Cardiac septum (tissue), 1 donor: Measurements from ENCODE around the gene KCNJ12. TPM values are rescaled to one million over a fixed set of nuclear protein-coding genes. Genes with fewer than 3 reads are reported as not detected.
A peak's percentile ranks its signal among the peaks of the same experiment; 100 is the strongest.
"Not testable (repeated sequence)": the region's sequence is repeated elsewhere in the genome, so short reads cannot be mapped to it uniquely, and the experiment has no call there.

Source experiments
- DNase-seq: peaks from one replicate; pipeline ENCODE4 v3.0.0-alpha.2; 2020; ENCODE audit warnings: low spot score
- intact Hi-C: fragments of 100-400 bp; cut with DNase I; formaldehyde crosslinking; loops from one replicate; pipeline ENCODE4 v1.14.0; 2022
- total RNA-seq: library from RNA; stranded (reverse); fragmentation: NEBNext Ultra II Directional; extraction: Animal tissue kit (Norgen Biotek cat#: 25700); gene quantifications from one replicate; pipeline ENCODE4 v1.2.1, GENCODE V29; 2021
- donor health status: DM: no; HTN: no; CAD: no.

Gene KCNJ12
- total RNA-seq, 1 donor from 2014 or later, result 11.3 TPM

GRCh38 chr17:21454441-21454840 is 78.3 kb downstream of the KCNJ12 start:
- no peak for DNase-seq
- intact Hi-C loops, result loop anchor here (5.0 kb wide), 2 partner anchors 77 to 132 kb away; partner anchors contain the start of gene KCNJ12

- no peak for DNase-seq
- intact Hi-C loops, result loop anchor here (5.0 kb wide), 1 partner anchor 328 kb away; the partner anchor contains the start of gene DHRS7B
Observed at GRCh38 chr17:21455761-21456160, 79.6 kb downstream of the KCNJ12 start.

- intact Hi-C loops, result loop anchor here (5.0 kb wide), 1 partner anchor 329 kb away; the partner anchor contains the start of gene DHRS7B
Observed at GRCh38 chr17:21456449-21456848, 80.3 kb downstream of the KCNJ12 start.

GRCh38 chr17:21457051-21458026 is 81.2 kb downstream of the KCNJ12 start:
- peak; percentile 96 for DNase-seq
- intact Hi-C loops, result loop anchor here (1.0 to 5.0 kb wide), 2 partner anchors 55 to 330 kb away; partner anchors contain the start of gene DHRS7B

More at GRCh38 chr17:21456449-21456848, 80.3 kb downstream of the KCNJ12 start:
- not testable (repeated sequence) for DNase-seq

- intact Hi-C loops, result loop anchor here (5.0 kb wide), 1 partner anchor 331 kb away; the partner anchor contains the start of gene DHRS7B
- no peak for DNase-seq
Observed at GRCh38 chr17:21458054-21458453, 81.9 kb downstream of the KCNJ12 start.

GRCh38 chr17:21459536-21459935 is 83.4 kb downstream of the KCNJ12 start:
- no peak for DNase-seq
- intact Hi-C loops, result loop anchor here (5.0 kb wide), 1 partner anchor 332 kb away; the partner anchor contains the start of gene DHRS7B

- intact Hi-C loops, result no loop called here
- no peak for DNase-seq
Observed at GRCh38 chr17:21460358-21460757, 84.2 kb downstream of the KCNJ12 start.

- no peak for DNase-seq
- intact Hi-C loops, result no loop called here
Observed at GRCh38 chr17:21462237-21462636, 86.1 kb downstream of the KCNJ12 start.

- intact Hi-C loops, result no loop called here
- no peak for DNase-seq
Observed at GRCh38 chr17:21463204-21463661, 87.1 kb downstream of the KCNJ12 start.

GRCh38 chr17:21463779-21464407 is 87.7 kb downstream of the KCNJ12 start:
- intact Hi-C loops, result no loop called here
- DNase-seq, result no peak

GRCh38 chr17:21464611-21465021 is 88.5 kb downstream of the KCNJ12 start:
- DNase-seq, result no peak
- intact Hi-C loops, result no loop called here

GRCh38 chr17:21466550-21466949 is 90.4 kb downstream of the KCNJ12 start:
- no peak for DNase-seq
- intact Hi-C loops, result no loop called here

- DNase-seq, result no peak
- intact Hi-C loops, result no loop called here
Observed at GRCh38 chr17:21467196-21467595, 91.0 kb downstream of the KCNJ12 start.

- no peak for DNase-seq
Observed at GRCh38 chr17:21467739-21468490, 91.8 kb downstream of the KCNJ12 start.

More at GRCh38 chr17:21467739-21468490, 91.8 kb downstream of the KCNJ12 start:
- intact Hi-C loops, result no loop called here

Other genes with a start within 250 kb of the KCNJ12 start
- 37.4 TPM for gene DHRS7B, start 249.4 kb upstream of the KCNJ12 start, total RNA-seq
- gene TMEM11, start 162.2 kb upstream of the KCNJ12 start, total RNA-seq, result 32.0 TPM
- 14.4 TPM for gene NATD1, start 122.9 kb upstream of the KCNJ12 start, total RNA-seq
- gene MAP2K3, start 91.6 kb upstream of the KCNJ12 start, total RNA-seq, result 70.5 TPM